Astrocyte (in vitro differentiated cells and primary cell): ENCODE data around the gene EMP3. TPM values are rescaled to one million over a fixed set of nuclear protein-coding genes. Genes with fewer than 3 reads are reported as not detected.

Experiments
- DNase-seq: peaks from one replicate; pipeline ENCODE4 v3.0.0-alpha.2; 2010; ENCODE audit warnings: low read depth
- FAIRE-seq: peaks from 2 replicates; lab custom pipeline; 2011; peaks lifted over from hg19 to GRCh38; lab: Jason Lieb, UNC
- H2AFZ ChIP-seq: 2 replicates; pipeline ENCODE4 v1.6.0; 2012; ENCODE audit warnings: low read depth, low read length, inconsistent platforms
- H3K27ac ChIP-seq: 2 replicates; pipeline ENCODE4 v1.5.1; 2011; ENCODE audit warnings: low read depth, low read length, inconsistent platforms
- H3K27me3 ChIP-seq: 2 replicates; pipeline ENCODE4 v1.6.0; 2011; ENCODE audit warnings: low read length, inconsistent platforms; ENCODE audit not compliant: insufficient read depth
- H3K36me3 ChIP-seq: 2 replicates; pipeline ENCODE4 v1.5.1; 2011; ENCODE audit warnings: low read length, inconsistent platforms; ENCODE audit not compliant: insufficient read depth
- H3K4me1 ChIP-seq: 2 replicates; pipeline ENCODE4 v1.5.1; 2011; ENCODE audit warnings: low read length, inconsistent platforms; ENCODE audit not compliant: insufficient read depth
- H3K4me2 ChIP-seq: 2 replicates; pipeline ENCODE4 v1.6.0; 2012; ENCODE audit warnings: low read length, inconsistent platforms
- H3K4me3 ChIP-seq: 2 replicates; pipeline ENCODE4 v1.5.1; 2011; ENCODE audit warnings: low read depth, mild to moderate bottlenecking, low read length, inconsistent platforms; ENCODE audit not compliant: insufficient read depth
- H3K79me2 ChIP-seq: 2 replicates; pipeline ENCODE4 v1.6.0; 2012; ENCODE audit warnings: mild to moderate bottlenecking, low read length, inconsistent platforms; ENCODE audit not compliant: insufficient read depth
- H3K9ac ChIP-seq: 2 replicates; pipeline ENCODE4 v1.6.0; 2012; ENCODE audit warnings: mild to moderate bottlenecking, low read length, inconsistent platforms
- H3K9me3 ChIP-seq: 2 replicates; pipeline ENCODE4 v1.5.1; 2012; ENCODE audit warnings: low read depth, mild to moderate bottlenecking, low read length, inconsistent platforms; ENCODE audit not compliant: insufficient read depth
- H4K20me1 ChIP-seq: 2 replicates; pipeline ENCODE4 v1.6.0; 2012; ENCODE audit warnings: low read length, inconsistent platforms; ENCODE audit not compliant: insufficient read depth
- H3K27ac Mint-ChIP-seq: one replicate; pipeline ENCODE4 v1.8.0; 2021; ENCODE audit warnings: mild to moderate bottlenecking, mixed read lengths; ENCODE audit not compliant: unreplicated experiment
- H3K27me3 Mint-ChIP-seq: one replicate; pipeline ENCODE4 v1.8.0; 2021; ENCODE audit warnings: low read depth, mixed read lengths; ENCODE audit not compliant: unreplicated experiment
- H3K36me3 Mint-ChIP-seq: one replicate; pipeline ENCODE4 v1.8.0; 2021; ENCODE audit warnings: low read depth, mixed read lengths; ENCODE audit not compliant: unreplicated experiment
- H3K4me1 Mint-ChIP-seq: one replicate; pipeline ENCODE4 v1.8.0; 2021; ENCODE audit warnings: low read depth, mixed read lengths; ENCODE audit not compliant: unreplicated experiment
- H3K4me3 Mint-ChIP-seq: one replicate; pipeline ENCODE4 v1.8.0; 2021; ENCODE audit warnings: mild to moderate bottlenecking, moderate library complexity, mixed read lengths; ENCODE audit not compliant: unreplicated experiment
- H3K9me3 Mint-ChIP-seq: one replicate; pipeline ENCODE4 v1.8.0; 2021; ENCODE audit warnings: mild to moderate bottlenecking, mixed read lengths; ENCODE audit not compliant: unreplicated experiment
- EZH2 ChIP-seq: IDR thresholded peaks from 2 replicates; pipeline ENCODE4 v1.6.1; 2012; ENCODE audit warnings: mild to moderate bottlenecking, low read length, inconsistent platforms; ENCODE audit not compliant: insufficient read depth
- total RNA-seq: library from RNA; stranded (reverse); gene quantifications from 2 replicates; pipeline ENCODE4 v1.2.1, GENCODE V29; 2021
- TF ChIP-seq, protein P1 (sequence below): IDR thresholded peaks from 2 replicates; pipeline ENCODE4 v1.5.1; 2011; ENCODE audit warnings: low read depth, mild to moderate bottlenecking, inconsistent platforms, low read length, moderate library complexity; ENCODE audit not compliant: insufficient read depth

EMP3 gene
- total RNA-seq, 1 donor from 2014 or later = 217 TPM

- H3K9ac ChIP-seq = no peak overlapping the region
- TF ChIP-seq, protein P1, sequence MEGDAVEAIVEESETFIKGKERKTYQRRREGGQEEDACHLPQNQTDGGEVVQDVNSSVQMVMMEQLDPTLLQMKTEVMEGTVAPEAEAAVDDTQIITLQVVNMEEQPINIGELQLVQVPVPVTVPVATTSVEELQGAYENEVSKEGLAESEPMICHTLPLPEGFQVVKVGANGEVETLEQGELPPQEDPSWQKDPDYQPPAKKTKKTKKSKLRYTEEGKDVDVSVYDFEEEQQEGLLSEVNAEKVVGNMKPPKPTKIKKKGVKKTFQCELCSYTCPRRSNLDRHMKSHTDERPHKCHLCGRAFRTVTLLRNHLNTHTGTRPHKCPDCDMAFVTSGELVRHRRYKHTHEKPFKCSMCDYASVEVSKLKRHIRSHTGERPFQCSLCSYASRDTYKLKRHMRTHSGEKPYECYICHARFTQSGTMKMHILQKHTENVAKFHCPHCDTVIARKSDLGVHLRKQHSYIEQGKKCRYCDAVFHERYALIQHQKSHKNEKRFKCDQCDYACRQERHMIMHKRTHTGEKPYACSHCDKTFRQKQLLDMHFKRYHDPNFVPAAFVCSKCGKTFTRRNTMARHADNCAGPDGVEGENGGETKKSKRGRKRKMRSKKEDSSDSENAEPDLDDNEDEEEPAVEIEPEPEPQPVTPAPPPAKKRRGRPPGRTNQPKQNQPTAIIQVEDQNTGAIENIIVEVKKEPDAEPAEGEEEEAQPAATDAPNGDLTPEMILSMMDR = no peak
- TF ChIP-seq EZH2 = no peak
- no peak overlapping the region for H3K27ac ChIP-seq
- H3K27me3 ChIP-seq = no peaks in the 10 kb centered on the region
- H3K9me3 ChIP-seq = no peaks in the 10 kb centered on the region
- no peaks in the 10 kb centered on the region for H3K79me2 ChIP-seq
- H3K4me1 ChIP-seq = no peaks in the 10 kb centered on the region
- no peaks in the 10 kb centered on the region for H4K20me1 ChIP-seq
- H3K4me2 ChIP-seq = no peak overlapping the region
- DNase-seq = no peak
- no peak overlapping the region for H3K27ac Mint-ChIP-seq
- H2AFZ ChIP-seq = no peak overlapping the region
- H3K36me3 ChIP-seq = no peaks in the 10 kb centered on the region
- no peak overlapping the region for H3K4me3 ChIP-seq
- peaks cover 25% of the 10 kb centered on the region for H3K27me3 Mint-ChIP-seq
- no peak for FAIRE-seq
- no peaks in the 10 kb centered on the region for H3K4me1 Mint-ChIP-seq
- H3K36me3 Mint-ChIP-seq = peaks cover 6% of the 10 kb centered on the region
- no peak overlapping the region for H3K4me3 Mint-ChIP-seq
- no peaks in the 10 kb centered on the region for H3K9me3 Mint-ChIP-seq
Observed at GRCh38 chr19:48372904-48373303, 47.6 kb downstream of the EMP3 start.

- no peaks in the 10 kb centered on the region for H3K79me2 ChIP-seq
- no peaks in the 10 kb centered on the region for H3K9me3 ChIP-seq
- H2AFZ ChIP-seq = no peak overlapping the region
- H3K27ac ChIP-seq = no peak overlapping the region
- Mint-ChIP-seq H3K27me3 (peaks cover 25% of the 10 kb centered on the region), H3K4me3 (no peak overlapping the region), H3K4me1 (no peaks in the 10 kb centered on the region), H3K36me3 (peaks cover 6% of the 10 kb centered on the region), H3K27ac (no peak overlapping the region), H3K9me3 (no peaks in the 10 kb centered on the region)
- DNase-seq (no peak), FAIRE-seq (no peak)
- H3K9ac ChIP-seq = no peak overlapping the region
- H3K4me2 ChIP-seq = no peak overlapping the region
- TF ChIP-seq, protein P1 = no peak
- no peak for TF ChIP-seq EZH2
- H3K4me3 ChIP-seq = no peak overlapping the region
- no peaks in the 10 kb centered on the region for H3K36me3 ChIP-seq
- no peaks in the 10 kb centered on the region for H3K4me1 ChIP-seq
- H4K20me1 ChIP-seq = no peaks in the 10 kb centered on the region
- H3K27me3 ChIP-seq = no peaks in the 10 kb centered on the region
Observed at GRCh38 chr19:48373567-48373966, 48.2 kb downstream of the EMP3 start.

DNA sequence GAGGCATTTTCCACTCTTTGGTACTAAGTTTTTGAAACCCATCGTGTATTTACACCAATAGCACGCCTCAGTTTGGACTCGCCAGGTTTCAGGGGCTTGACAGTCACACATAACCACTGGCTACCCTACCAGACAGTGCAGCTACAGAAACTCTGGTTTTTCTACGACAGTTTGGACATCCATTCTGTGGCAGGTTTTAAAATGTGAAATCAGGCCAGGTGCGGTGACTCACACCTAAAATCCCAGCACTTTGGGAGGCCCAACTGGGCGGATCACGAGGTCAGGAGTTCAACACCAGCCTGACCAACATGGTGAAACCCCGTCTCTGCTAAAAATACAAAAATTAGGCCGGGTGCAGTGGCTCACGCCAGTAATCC is 52.8 kb downstream of the EMP3 start:
- Histone ChIP-seq H3K4me3 (no peak overlapping the region), H3K9me3 (no peaks in the 10 kb centered on the region), H3K36me3 (peaks cover 11% of the 10 kb centered on the region), H4K20me1 (peaks cover 7% of the 10 kb centered on the region), H3K79me2 (no peaks in the 10 kb centered on the region), H3K9ac (no peak overlapping the region), H3K27ac (no peak overlapping the region), H3K4me2 (no peak overlapping the region), H3K27me3 (no peaks in the 10 kb centered on the region), H3K4me1 (no peaks in the 10 kb centered on the region), H2AFZ (no peak overlapping the region)
- FAIRE-seq (no peak), DNase-seq (no peak)
- Mint-ChIP-seq H3K27ac (no peak overlapping the region), H3K9me3 (no peaks in the 10 kb centered on the region), H3K36me3 (peaks cover 13% of the 10 kb centered on the region), H3K4me3 (no peak overlapping the region), H3K27me3 (peaks cover 9% of the 10 kb centered on the region), H3K4me1 (no peaks in the 10 kb centered on the region)
- TF ChIP-seq, protein P1 = no peak
- no peak for TF ChIP-seq EZH2
